Large intestine (tissue), 3 donors: Measurements from ENCODE around the gene SEC23B. TPM values are rescaled to one million over a fixed set of nuclear protein-coding genes. Genes with fewer than 3 reads are reported as not detected.
"Not testable (repeated sequence)": the region's sequence is repeated elsewhere in the genome, so short reads cannot be mapped to it uniquely, and the experiment has no call there.

Source experiments
- DNase-seq, 2 donors: peaks; one replicate each; pipeline versions ENCODE4 v3.0.0 to v3.0.0-alpha.2; 2013
- H3K27ac ChIP-seq: one replicate; pipeline ENCODE4 v1.5.1; 2013; ENCODE audit warnings: low read length
- H3K27me3 ChIP-seq: 2 replicates; pipeline ENCODE4 v1.6.1; 2013; ENCODE audit warnings: low read length; ENCODE audit not compliant: control insufficient read depth, insufficient read depth
- H3K36me3 ChIP-seq: 2 replicates; pipeline ENCODE4 v1.6.1; 2013; ENCODE audit warnings: low read length; ENCODE audit not compliant: control insufficient read depth, insufficient read depth
- H3K4me1 ChIP-seq: one replicate; pipeline ENCODE4 v1.6.1; 2013; ENCODE audit warnings: low read length; ENCODE audit not compliant: control insufficient read depth, insufficient read depth
- H3K4me3 ChIP-seq: one replicate; pipeline ENCODE4 v1.5.1; 2013; ENCODE audit warnings: low read length
- H3K9me3 ChIP-seq: one replicate; pipeline ENCODE4 v1.6.1; 2013; ENCODE audit warnings: mild to moderate bottlenecking, low read depth, low read length, moderate library complexity; ENCODE audit not compliant: control insufficient read depth
- WGBS: methylation state at CpG from one replicate; pipeline ENCODE4 v1.1.5; 2013; ENCODE audit warnings: low lambda C conversion rate; ENCODE audit not compliant: insufficient coverage; 5-methylcytosine and 5-hydroxymethylcytosine counted together
- polyA plus RNA-seq: library from polyadenylated mRNA; unstranded; fragments of 120-200 nt; gene quantifications from one replicate; pipeline ENCODE4 v1.2.1, GENCODE V29; 2013

SEC23B gene
- polyA plus RNA-seq, 1 donor: 33.5 TPM

GRCh38 chr20:18522066-18522465 lies 14.3 kb downstream of the SEC23B start:
- not testable (repeated sequence) for H3K27ac ChIP-seq, DNase-seq, H3K9me3 ChIP-seq, H3K4me3 ChIP-seq, H3K4me1 ChIP-seq, H3K27me3 ChIP-seq
- WGBS: no CpG with 5 or more reads among the region's 9 CpGs
- peaks cover 34% of the 10 kb centered on the region for H3K36me3 ChIP-seq

- peaks cover 42% of the 10 kb centered on the region for H3K36me3 ChIP-seq
- no peak for DNase-seq
- H3K9me3 ChIP-seq: no peaks in the 10 kb centered on the region
- no peak overlapping the region for H3K27ac ChIP-seq
- no peak overlapping the region for H3K4me3 ChIP-seq
- 93% methylated on average over 2 of the region's 2 CpGs for WGBS
- no peaks in the 10 kb centered on the region for H3K4me1 ChIP-seq
- H3K27me3 ChIP-seq: no peaks in the 10 kb centered on the region
These were observed 15.3 kb downstream of the SEC23B start for GRCh38 chr20:18523066-18523465.

- H3K9me3 ChIP-seq: no peaks in the 10 kb centered on the region
- no CpG with 5 or more reads among the region's 1 CpG for WGBS
- no peak for DNase-seq
- no peak overlapping the region for H3K4me3 ChIP-seq
- no peaks in the 10 kb centered on the region for H3K4me1 ChIP-seq
- no peak overlapping the region for H3K27ac ChIP-seq
- no peaks in the 10 kb centered on the region for H3K27me3 ChIP-seq
- H3K36me3 ChIP-seq: peaks cover 57% of the 10 kb centered on the region
These were observed 16.9 kb downstream of the SEC23B start for GRCh38 chr20:18524646-18525045.

- peaks cover 68% of the 10 kb centered on the region for H3K36me3 ChIP-seq
- H3K9me3 ChIP-seq, H3K4me1 ChIP-seq, H3K4me3 ChIP-seq, DNase-seq, H3K27me3 ChIP-seq, H3K27ac ChIP-seq: not testable (repeated sequence)
- 100% methylated on average over 3 of the region's 14 CpGs for WGBS
These were observed 19.0 kb downstream of the SEC23B start for GRCh38 chr20:18526761-18527160.

- no CpG with 5 or more reads among the region's 2 CpGs for WGBS
- H3K9me3 ChIP-seq: no peaks in the 10 kb centered on the region
- no peak overlapping the region for H3K27ac ChIP-seq
- no peak overlapping the region for H3K4me3 ChIP-seq
- H3K4me1 ChIP-seq: no peaks in the 10 kb centered on the region
- H3K27me3 ChIP-seq: no peaks in the 10 kb centered on the region
- DNase-seq: no peak
- H3K36me3 ChIP-seq: peaks cover 67% of the 10 kb centered on the region
These were observed 19.6 kb downstream of the SEC23B start for GRCh38 chr20:18527339-18527738.

- DNase-seq: no peak
- Histone ChIP-seq H3K36me3 (peaks cover 72% of the 10 kb centered on the region), H3K27ac (no peak overlapping the region), H3K9me3 (no peaks in the 10 kb centered on the region), H3K27me3 (no peaks in the 10 kb centered on the region), H3K4me3 (no peak overlapping the region), H3K4me1 (no peaks in the 10 kb centered on the region)
- WGBS: no CpG with 5 or more reads among the region's 2 CpGs
These were observed 20.1 kb downstream of the SEC23B start for GRCh38 chr20:18527836-18528235.

- H3K36me3 ChIP-seq: peaks cover 81% of the 10 kb centered on the region
- no peaks in the 10 kb centered on the region for H3K27me3 ChIP-seq
- H3K27ac ChIP-seq: no peak overlapping the region
- H3K9me3 ChIP-seq: no peaks in the 10 kb centered on the region
- H3K4me1 ChIP-seq: no peaks in the 10 kb centered on the region
- DNase-seq: no peak
- no peak overlapping the region for H3K4me3 ChIP-seq
These were observed 21.3 kb downstream of the SEC23B start for GRCh38 chr20:18529041-18529440.

- WGBS: no CpG with 5 or more reads among the region's 6 CpGs
- no peak for DNase-seq
- Histone ChIP-seq H3K27ac (no peak overlapping the region), H3K9me3 (no peaks in the 10 kb centered on the region), H3K27me3 (no peaks in the 10 kb centered on the region), H3K36me3 (peaks cover 72% of the 10 kb centered on the region), H3K4me3 (no peak overlapping the region), H3K4me1 (no peaks in the 10 kb centered on the region)
These were observed 24.9 kb downstream of the SEC23B start for GRCh38 chr20:18532626-18533025.

- Histone ChIP-seq H3K36me3 (peaks cover 67% of the 10 kb centered on the region), H3K27ac (no peak overlapping the region), H3K27me3 (no peaks in the 10 kb centered on the region), H3K4me3 (no peak overlapping the region), H3K4me1 (no peaks in the 10 kb centered on the region), H3K9me3 (no peaks in the 10 kb centered on the region)
- WGBS: no CpG with 5 or more reads among the region's 1 CpG
- no peak for DNase-seq
These were observed 25.8 kb downstream of the SEC23B start for GRCh38 chr20:18533491-18533890.

- 100% methylated on average over 4 of the region's 6 CpGs for WGBS
- H3K36me3 ChIP-seq: peaks cover 63% of the 10 kb centered on the region
- no peaks in the 10 kb centered on the region for H3K27me3 ChIP-seq
- no peaks in the 10 kb centered on the region for H3K4me1 ChIP-seq
- H3K4me3 ChIP-seq: no peak overlapping the region
- H3K27ac ChIP-seq: no peak overlapping the region
- DNase-seq: no peak
- H3K9me3 ChIP-seq: no peaks in the 10 kb centered on the region
These were observed 26.4 kb downstream of the SEC23B start for GRCh38 chr20:18533978-18534644.

GRCh38 chr20:18537651-18538050 lies 29.9 kb downstream of the SEC23B start:
- DNase-seq: no peak
- no peaks in the 10 kb centered on the region for H3K4me1 ChIP-seq
- H3K9me3 ChIP-seq: no peaks in the 10 kb centered on the region
- H3K4me3 ChIP-seq: no peak overlapping the region
- peaks cover 52% of the 10 kb centered on the region for H3K36me3 ChIP-seq
- H3K27ac ChIP-seq: no peak overlapping the region
- WGBS: no CpG with 5 or more reads among the region's 2 CpGs
- H3K27me3 ChIP-seq: no peaks in the 10 kb centered on the region
